SH-SY5Y (cell line): Measurements from ENCODE around the gene EIPR1.

Experiments
- GATA2 ChIP-seq: IDR thresholded peaks from 2 replicates; pipeline ENCODE4 v1.6.1; 2011; ENCODE audit warnings: mild to moderate bottlenecking, low read depth, low read length
- GATA3 ChIP-seq: IDR thresholded peaks from 2 replicates; pipeline ENCODE4 v1.6.1; 2011; ENCODE audit warnings: low read depth, mild to moderate bottlenecking, low read length, moderate library complexity

EIPR1 gene

GRCh38 chr2:3409627-3410170, 32.1 kb upstream of the EIPR1 start:
- TF ChIP-seq GATA3 (no peak), GATA2 (no peak)

DNA sequence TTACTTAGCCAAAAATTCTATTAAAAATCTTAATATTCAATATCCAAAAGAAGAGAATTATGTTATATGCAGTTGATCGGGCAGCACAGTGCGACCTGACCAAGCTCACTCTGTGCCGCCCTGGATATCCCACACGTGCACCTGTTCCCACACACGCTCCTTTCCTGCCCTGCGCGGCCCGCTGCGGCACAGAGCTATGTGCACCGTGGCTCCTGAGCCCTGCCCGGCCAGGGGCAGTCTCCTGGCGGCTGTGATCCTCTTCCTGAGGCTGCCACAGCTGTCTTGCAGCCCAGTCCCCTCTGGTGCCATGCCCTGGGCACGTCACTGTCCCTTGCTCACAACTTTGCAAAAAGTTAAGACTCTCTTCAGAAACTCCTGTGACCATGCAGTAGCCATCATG, 31.2 kb upstream of the EIPR1 start:
- TF ChIP-seq GATA2 = no peak
- no peak for TF ChIP-seq GATA3

GRCh38 chr2:3406501-3406900, 28.9 kb upstream of the EIPR1 start:
- TF ChIP-seq GATA2 (no peak), GATA3 (no peak)

DNA sequence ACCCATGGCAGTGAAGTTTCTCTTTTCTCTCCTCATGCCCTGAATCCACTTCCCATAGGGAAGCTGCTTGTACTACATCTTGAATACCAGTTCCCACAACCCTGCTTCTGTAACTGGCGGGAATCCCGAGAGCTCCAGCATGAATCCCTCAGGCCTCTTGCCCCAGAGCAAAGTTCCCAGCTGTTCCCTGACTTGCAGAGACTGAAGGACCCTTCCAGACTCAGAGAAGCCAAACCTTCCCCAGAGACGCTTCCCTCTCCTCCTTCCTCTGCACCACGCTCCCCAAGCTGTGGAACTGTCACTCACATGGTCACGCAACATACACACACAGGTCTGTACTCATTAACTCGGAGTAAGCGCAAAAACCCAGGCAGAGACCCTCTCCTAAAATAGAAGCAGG, 28.3 kb upstream of the EIPR1 start:
- no peak for TF ChIP-seq GATA3
- no peak for TF ChIP-seq GATA2

GRCh38 chr2:3405307-3405706, 27.7 kb upstream of the EIPR1 start:
- no peak for TF ChIP-seq GATA2
- TF ChIP-seq GATA3 = no peak

- TF ChIP-seq GATA2 = no peak
- TF ChIP-seq GATA3 = no peak
These were observed 26.8 kb upstream of the EIPR1 start for GRCh38 chr2:3404349-3404894.

- TF ChIP-seq GATA2 = no peak
- no peak for TF ChIP-seq GATA3
These were observed 26.1 kb upstream of the EIPR1 start for GRCh38 chr2:3403587-3404334.

DNA sequence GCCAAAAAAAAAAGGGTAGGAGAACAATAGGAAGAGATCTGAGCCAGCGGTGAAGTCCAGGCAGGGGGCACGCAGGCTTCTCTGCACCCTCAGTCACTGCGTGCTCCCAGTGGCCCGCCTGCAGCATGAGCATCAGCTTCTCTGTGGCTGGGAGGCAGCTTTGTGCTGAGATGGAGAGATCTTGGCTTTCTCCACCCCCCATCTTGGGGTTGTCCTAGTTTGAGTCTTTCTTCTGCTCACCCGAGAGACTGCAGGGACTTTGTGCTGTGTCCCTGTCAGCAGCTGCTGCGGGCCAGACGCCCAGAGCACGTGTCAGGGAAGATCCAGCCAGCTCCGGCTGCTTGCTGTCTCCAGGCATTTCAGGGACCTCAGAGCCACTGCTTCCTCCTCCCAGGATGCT, 22.2 kb upstream of the EIPR1 start:
- TF ChIP-seq GATA2 = no peak
- TF ChIP-seq GATA3 = no peak

DNA sequence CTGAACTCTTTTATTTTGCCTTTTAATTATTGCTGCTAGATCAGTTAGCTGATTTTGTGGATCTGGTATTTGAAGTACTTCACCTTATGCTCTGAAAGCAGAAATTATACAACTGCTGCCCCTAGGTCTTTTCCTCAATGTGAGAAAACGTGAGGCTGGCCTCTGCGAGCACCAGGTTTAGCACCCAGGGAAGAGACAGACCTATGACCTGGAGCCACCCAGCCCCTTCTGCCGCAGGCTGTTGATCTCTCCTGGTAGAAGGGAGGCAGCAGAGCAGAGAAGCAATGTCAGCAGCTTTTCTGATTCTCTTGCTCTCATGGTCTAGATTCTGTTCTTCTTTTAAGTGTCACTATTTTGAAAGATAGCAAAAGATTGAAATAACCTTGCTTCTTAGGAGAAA, 21.8 kb upstream of the EIPR1 start:
- TF ChIP-seq GATA3 (no peak), GATA2 (0 out of 2 replicates have a peak, but pooled peaks have one; percentile 26)

- TF ChIP-seq GATA3 (no peak), GATA2 (no peak)
These were observed 21.2 kb upstream of the EIPR1 start for GRCh38 chr2:3398857-3399256.

DNA sequence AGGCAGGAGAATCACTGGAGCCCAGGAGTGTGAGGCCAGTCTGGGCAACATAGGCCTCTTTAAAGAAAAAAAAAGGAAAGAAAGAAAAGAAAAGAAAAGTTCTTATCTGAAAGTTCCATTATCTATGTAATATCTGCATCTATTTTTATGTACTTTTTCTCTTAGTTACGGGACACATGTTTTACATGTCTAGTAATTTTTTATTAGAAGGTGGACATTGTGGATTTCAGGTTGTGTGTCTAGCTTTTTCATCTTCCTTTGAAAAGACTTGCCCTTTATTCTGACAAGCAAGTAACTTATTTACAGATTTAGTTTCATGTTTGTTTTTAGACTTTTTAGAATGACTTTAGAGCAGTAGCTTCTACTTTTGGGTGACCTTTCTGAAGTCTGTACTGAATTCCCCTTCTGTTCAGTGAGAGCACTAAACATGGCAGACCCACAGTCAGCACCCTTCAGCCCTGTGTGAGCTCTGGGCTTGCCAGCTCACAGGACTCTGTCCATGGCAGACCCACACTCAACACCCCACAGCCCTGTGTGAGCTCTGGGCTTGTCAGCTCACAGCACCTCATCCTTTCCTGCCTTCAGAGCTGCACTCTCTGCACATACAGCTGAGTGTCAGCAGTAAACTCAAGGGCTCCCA, 19.4 kb upstream of the EIPR1 start:
- TF ChIP-seq GATA2 = no peak
- TF ChIP-seq GATA3 = no peak

DNA sequence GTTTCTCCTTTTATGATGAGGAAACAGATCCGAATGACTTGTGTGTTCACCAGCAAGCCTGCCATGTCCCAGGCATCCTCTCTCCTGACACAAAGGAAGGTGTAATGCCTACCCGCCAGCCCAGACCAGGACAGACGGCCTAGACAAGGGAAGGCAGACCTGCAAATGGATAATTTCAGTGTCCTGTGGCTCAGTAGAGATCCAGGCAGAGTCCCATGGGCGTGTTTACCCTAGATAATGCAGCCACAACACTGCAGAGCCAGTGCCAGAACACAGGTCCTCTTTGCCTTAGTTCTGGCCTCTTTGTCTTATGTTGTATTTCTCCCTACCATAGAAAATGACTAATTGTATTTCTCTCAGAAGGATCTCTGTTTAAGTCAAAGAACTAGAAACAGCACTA, 14.6 kb upstream of the EIPR1 start:
- TF ChIP-seq GATA3 = no peak
- TF ChIP-seq GATA2 = no peak

DNA sequence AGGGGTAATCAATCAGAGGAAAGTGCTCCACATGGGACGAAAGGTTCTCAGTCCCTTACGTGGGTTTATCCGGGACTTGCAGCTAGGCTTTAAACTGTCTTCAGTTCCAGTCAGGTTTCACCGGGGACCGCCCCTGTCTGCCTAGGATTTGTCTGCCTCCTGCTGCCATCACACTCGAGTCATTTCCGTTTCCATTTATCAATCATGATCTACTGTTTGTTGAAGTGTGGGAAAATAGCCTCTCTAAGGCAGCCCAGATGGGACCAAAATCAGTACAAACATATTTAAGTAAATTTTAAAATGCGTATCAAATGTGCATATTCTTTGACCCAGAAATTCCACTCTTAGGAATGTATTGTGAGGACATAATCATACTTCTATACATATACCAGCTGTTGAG, 12.4 kb upstream of the EIPR1 start:
- TF ChIP-seq GATA3 (no peak), GATA2 (no peak)

- no peak for TF ChIP-seq GATA3
- TF ChIP-seq GATA2 = no peak
These were observed 11.6 kb upstream of the EIPR1 start for GRCh38 chr2:3389193-3389592.

DNA sequence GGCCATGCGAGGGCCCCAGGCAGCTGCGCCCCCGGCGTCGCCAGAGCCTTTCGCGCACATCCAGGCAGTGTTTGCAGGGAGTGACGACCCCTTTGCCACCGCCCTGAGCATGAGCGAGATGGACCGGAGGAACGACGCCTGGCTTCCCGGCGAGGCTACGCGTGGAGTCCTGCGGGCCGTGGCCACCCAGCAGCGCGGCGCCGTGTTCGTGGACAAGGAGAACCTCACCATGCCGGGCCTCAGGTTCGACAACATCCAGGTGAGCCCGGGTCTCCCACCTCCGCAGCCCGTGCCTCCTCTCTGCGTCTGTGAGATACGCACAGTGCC, 10.8 kb upstream of the EIPR1 start:
- TF ChIP-seq GATA2 (no peak), GATA3 (no peak)
